Measurements from ENCODE around the gene FTH1. TPM values are rescaled to one million over a fixed set of nuclear protein-coding genes. Genes with fewer than 3 reads are reported as not detected.

The FTH1 gene
- polyA plus RNA-seq, 1 donor from 2014 or later: 597 TPM

DNA sequence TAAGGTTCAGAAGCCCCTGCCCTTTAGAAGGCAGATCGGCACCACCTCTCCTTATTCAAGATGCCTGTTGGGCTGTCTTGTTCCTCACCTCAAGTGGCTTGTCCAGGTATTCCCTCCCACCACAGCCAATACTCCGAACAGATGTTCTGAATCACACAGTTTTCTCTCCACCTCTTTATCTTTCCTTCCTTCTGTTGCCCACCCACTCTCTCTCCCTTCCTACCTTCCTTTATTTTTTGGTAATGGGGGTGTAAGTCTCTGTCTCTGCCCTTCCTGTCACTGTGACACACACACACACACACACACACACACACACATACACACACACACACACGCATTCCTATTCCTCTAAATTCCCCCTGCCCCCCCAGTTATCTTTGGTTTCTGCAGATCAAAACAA is 8.8 kb downstream of the FTH1 start:
- Histone ChIP-seq H3F3A (ENCODE audit: insufficient read depth, low read length, poor library complexity, severe bottlenecking) (no peaks in the 10 kb centered on the region), H3K4me2 (ENCODE audit: low read length) (no peak overlapping the region), H4K20me1 (ENCODE audit: insufficient read depth) (no peaks in the 10 kb centered on the region), H3K27me3 (ENCODE audit: insufficient read depth, low read depth, low read length) (peaks cover 24% of the 10 kb centered on the region), H3K4me3 (ENCODE audit: low read length) (no peak overlapping the region), H3K9me3 (ENCODE audit: low read length) (no peaks in the 10 kb centered on the region), H3K79me2 (replicated peaks; ENCODE audit: insufficient read depth, low read length) (no peaks in the 10 kb centered on the region), H3K9me2 (ENCODE audit: insufficient read depth, low read length) (no peaks in the 10 kb centered on the region), H3K9ac (ENCODE audit: low read length) (no peak overlapping the region), H2AFZ (ENCODE audit: low read depth, low read length) (no peak overlapping the region), H3K36me3 (ENCODE audit: insufficient read depth, low read length) (peaks cover 9% of the 10 kb centered on the region), H3K27ac (ENCODE audit: low read length) (no peak overlapping the region)
- TF ChIP-seq MXI1 (conservative IDR thresholded peaks at IDR 0.05; ENCODE audit: poor library complexity, severe bottlenecking): no peak

GRCh38 chr11:61957021-61957770 is 10.2 kb downstream of the FTH1 start:
- Histone ChIP-seq H3K27me3 (ENCODE audit: insufficient read depth, low read depth, low read length) (peaks cover 24% of the 10 kb centered on the region), H3K27ac (ENCODE audit: low read length) (no peak overlapping the region), H3K4me2 (ENCODE audit: low read length) (no peak overlapping the region), H3F3A (ENCODE audit: insufficient read depth, low read length, poor library complexity, severe bottlenecking) (no peaks in the 10 kb centered on the region), H3K4me3 (ENCODE audit: low read length) (no peak overlapping the region), H3K9me3 (ENCODE audit: low read length) (no peaks in the 10 kb centered on the region), H3K9ac (ENCODE audit: low read length) (no peak overlapping the region), H3K79me2 (replicated peaks; ENCODE audit: insufficient read depth, low read length) (no peaks in the 10 kb centered on the region), H3K9me2 (ENCODE audit: insufficient read depth, low read length) (no peaks in the 10 kb centered on the region), H4K20me1 (ENCODE audit: insufficient read depth) (no peaks in the 10 kb centered on the region), H3K36me3 (ENCODE audit: insufficient read depth, low read length) (no peaks in the 10 kb centered on the region), H2AFZ (ENCODE audit: low read depth, low read length) (no peak overlapping the region)
- TF ChIP-seq CTCF (IDR thresholded peaks at IDR 0.05; ENCODE audit: poor library complexity, severe bottlenecking) (no peak), EP300 (conservative IDR thresholded peaks at IDR 0.05; ENCODE audit: poor library complexity, severe bottlenecking) (no peak), POLR2AphosphoS5 (IDR thresholded peaks at IDR 0.05) (no peak), MXI1 (conservative IDR thresholded peaks at IDR 0.05; ENCODE audit: poor library complexity, severe bottlenecking) (no peak), TAF1 (IDR thresholded peaks at IDR 0.05; ENCODE audit: low read depth) (no peak), RAD21 (conservative IDR thresholded peaks at IDR 0.05) (no peak), EZH2 (IDR thresholded peaks at IDR 0.05; ENCODE audit: borderline replicate concordance, insufficient read depth, low read length, poor library complexity, severe bottlenecking) (no peak), SMC3 (conservative IDR thresholded peaks at IDR 0.05; ENCODE audit: poor library complexity) (no peak)
- TF ChIP-seq, protein P1, sequence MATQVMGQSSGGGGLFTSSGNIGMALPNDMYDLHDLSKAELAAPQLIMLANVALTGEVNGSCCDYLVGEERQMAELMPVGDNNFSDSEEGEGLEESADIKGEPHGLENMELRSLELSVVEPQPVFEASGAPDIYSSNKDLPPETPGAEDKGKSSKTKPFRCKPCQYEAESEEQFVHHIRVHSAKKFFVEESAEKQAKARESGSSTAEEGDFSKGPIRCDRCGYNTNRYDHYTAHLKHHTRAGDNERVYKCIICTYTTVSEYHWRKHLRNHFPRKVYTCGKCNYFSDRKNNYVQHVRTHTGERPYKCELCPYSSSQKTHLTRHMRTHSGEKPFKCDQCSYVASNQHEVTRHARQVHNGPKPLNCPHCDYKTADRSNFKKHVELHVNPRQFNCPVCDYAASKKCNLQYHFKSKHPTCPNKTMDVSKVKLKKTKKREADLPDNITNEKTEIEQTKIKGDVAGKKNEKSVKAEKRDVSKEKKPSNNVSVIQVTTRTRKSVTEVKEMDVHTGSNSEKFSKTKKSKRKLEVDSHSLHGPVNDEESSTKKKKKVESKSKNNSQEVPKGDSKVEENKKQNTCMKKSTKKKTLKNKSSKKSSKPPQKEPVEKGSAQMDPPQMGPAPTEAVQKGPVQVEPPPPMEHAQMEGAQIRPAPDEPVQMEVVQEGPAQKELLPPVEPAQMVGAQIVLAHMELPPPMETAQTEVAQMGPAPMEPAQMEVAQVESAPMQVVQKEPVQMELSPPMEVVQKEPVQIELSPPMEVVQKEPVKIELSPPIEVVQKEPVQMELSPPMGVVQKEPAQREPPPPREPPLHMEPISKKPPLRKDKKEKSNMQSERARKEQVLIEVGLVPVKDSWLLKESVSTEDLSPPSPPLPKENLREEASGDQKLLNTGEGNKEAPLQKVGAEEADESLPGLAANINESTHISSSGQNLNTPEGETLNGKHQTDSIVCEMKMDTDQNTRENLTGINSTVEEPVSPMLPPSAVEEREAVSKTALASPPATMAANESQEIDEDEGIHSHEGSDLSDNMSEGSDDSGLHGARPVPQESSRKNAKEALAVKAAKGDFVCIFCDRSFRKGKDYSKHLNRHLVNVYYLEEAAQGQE (IDR thresholded peaks at IDR 0.05; ENCODE audit: borderline replicate concordance): no peak
